ENCODE data around the gene PTPRU.

The PTPRU gene

GRCh38 chr1:29243871-29244200 is 7.5 kb downstream of the PTPRU start:
- TF ChIP-seq REST (IDR thresholded peaks at IDR 0.05; ENCODE audit: insufficient read depth in 1 of 2, low read depth in 2 of 2, low read length in 2 of 2), result no peak
- TF ChIP-seq SIN3A (IDR thresholded peaks at IDR 0.05; ENCODE audit: borderline replicate concordance, insufficient read depth, low read length), result no peak
- no peak for TF ChIP-seq FOXP2 (optimal IDR thresholded peaks at IDR 0.05; ENCODE audit: borderline replicate concordance, extremely low read depth, extremely low read length, insufficient read depth)
- no peak for TF ChIP-seq POLR2AphosphoS5 (IDR thresholded peaks at IDR 0.05; ENCODE audit: low read depth, low read length)
- no peak for TF ChIP-seq TAF1 (IDR thresholded peaks at IDR 0.05; ENCODE audit: borderline replicate concordance, insufficient read depth, low read length)

GRCh38 chr1:29245261-29245660 is 8.9 kb downstream of the PTPRU start:
- TF ChIP-seq TAF1 (IDR thresholded peaks at IDR 0.05; ENCODE audit: borderline replicate concordance, insufficient read depth, low read length) (no peak), REST (IDR thresholded peaks at IDR 0.05; ENCODE audit: insufficient read depth in 1 of 2, low read depth in 2 of 2, low read length in 2 of 2) (no peak), SIN3A (IDR thresholded peaks at IDR 0.05; ENCODE audit: borderline replicate concordance, insufficient read depth, low read length) (no peak)

DNA sequence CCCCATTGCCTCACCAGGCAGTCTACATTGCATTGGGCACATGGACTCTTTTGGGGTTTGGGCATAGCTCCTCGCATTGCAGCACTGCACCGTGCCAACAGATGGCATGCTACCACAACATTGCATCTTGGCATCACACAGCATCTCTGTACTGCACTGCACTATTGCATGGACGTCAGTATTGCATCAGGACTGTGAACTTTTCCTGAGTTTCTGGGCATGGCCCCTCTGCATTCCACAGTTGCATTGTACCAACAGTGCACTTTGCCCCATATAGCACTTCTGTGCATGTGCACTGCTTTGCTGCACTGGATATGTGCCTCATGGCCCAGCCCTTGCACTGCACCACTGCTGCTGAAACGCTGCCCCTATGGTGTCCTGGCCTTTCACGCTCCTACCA is 9.6 kb downstream of the PTPRU start:
- TF ChIP-seq REST (IDR thresholded peaks at IDR 0.05; ENCODE audit: insufficient read depth in 1 of 2, low read depth in 2 of 2, low read length in 2 of 2), result no peak
- TF ChIP-seq FOXP2 (optimal IDR thresholded peaks at IDR 0.05; ENCODE audit: borderline replicate concordance, extremely low read depth, extremely low read length, insufficient read depth), result no peak

- no peak for TF ChIP-seq POLR2AphosphoS5 (IDR thresholded peaks at IDR 0.05; ENCODE audit: low read depth, low read length)
- TF ChIP-seq TAF1 (IDR thresholded peaks at IDR 0.05; ENCODE audit: borderline replicate concordance, insufficient read depth, low read length), result no peak
- TF ChIP-seq REST (IDR thresholded peaks at IDR 0.05; ENCODE audit: insufficient read depth in 1 of 2, low read depth in 2 of 2, low read length in 2 of 2), result no peak
- no peak for TF ChIP-seq SIN3A (IDR thresholded peaks at IDR 0.05; ENCODE audit: borderline replicate concordance, insufficient read depth, low read length)
- no peak for TF ChIP-seq FOXP2 (optimal IDR thresholded peaks at IDR 0.05; ENCODE audit: borderline replicate concordance, extremely low read depth, extremely low read length, insufficient read depth)
These were observed 10.7 kb downstream of the PTPRU start for GRCh38 chr1:29247044-29247443.

DNA sequence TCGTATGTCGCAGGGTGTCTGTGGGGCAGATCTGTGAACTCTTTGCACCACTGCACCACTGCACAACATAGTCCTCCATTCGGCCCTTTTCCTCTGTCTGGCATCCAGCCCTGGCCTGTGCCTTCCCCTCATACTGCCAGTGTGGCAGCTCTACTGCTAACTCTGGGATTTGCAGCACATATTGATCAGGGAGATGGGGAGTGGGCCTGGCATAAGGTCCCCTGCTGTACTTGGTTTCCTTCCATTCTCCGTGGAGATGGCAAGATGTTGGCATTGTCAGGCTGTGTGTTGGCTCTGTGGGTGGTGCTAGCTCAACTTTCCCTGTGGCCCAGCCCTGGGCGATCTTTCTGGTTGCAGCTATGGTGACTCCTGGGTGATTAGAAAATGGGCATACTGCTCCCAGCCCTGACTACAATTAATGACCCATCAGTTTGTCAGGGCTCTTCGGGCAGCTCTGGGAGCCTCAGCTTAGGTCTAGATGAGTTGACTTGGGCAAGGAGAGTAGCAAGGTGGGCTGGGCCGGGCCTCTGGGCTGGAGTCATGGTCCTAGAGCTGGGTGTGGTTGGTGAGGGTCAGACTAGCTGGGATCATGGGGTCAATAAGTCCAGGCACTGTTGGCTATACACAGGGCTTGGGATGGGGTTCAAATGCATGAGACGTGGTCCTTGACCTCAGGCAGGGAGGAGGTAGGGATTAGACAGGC is 11.4 kb downstream of the PTPRU start:
- TF ChIP-seq SIN3A (IDR thresholded peaks at IDR 0.05; ENCODE audit: borderline replicate concordance, insufficient read depth, low read length) (no peak), FOXP2 (optimal IDR thresholded peaks at IDR 0.05; ENCODE audit: borderline replicate concordance, extremely low read depth, extremely low read length, insufficient read depth) (no peak), POLR2AphosphoS5 (IDR thresholded peaks at IDR 0.05; ENCODE audit: low read depth, low read length) (no peak), REST (IDR thresholded peaks at IDR 0.05; ENCODE audit: insufficient read depth in 1 of 2, low read depth in 2 of 2, low read length in 2 of 2) (no peak), TAF1 (IDR thresholded peaks at IDR 0.05; ENCODE audit: borderline replicate concordance, insufficient read depth, low read length) (no peak)
